ENCODE data around the gene VGLL2. TPM values are rescaled to one million over a fixed set of nuclear protein-coding genes. Genes with fewer than 3 reads are reported as not detected.

VGLL2 gene
- total and polyA plus RNA-seq, 4 experiments from 2014 or later = not detected

DNA sequence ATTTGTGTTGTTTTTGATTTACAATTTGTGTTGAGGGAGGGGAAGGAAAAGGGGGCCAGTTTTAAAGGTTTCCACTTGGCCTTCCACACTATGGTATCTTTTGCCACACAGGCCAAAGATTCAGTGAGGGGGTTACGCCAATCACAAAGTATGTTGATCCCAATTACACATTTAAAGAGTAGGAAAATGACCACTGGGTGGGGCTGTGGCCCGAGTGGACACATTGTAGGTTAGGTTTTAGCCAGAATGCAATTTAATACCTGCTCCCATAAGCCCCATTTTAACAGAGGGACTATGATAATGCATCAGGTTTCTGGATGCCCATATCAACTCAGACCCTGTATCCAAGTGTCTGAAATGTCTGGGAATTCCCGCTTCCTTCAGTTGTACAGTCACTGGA lies 15.6 kb downstream of the VGLL2 start:
- Histone ChIP-seq H3K27me3 (ENCODE audit: insufficient read depth, low read length) (no peaks in the 10 kb centered on the region), H3K27ac (ENCODE audit: low read depth, low read length) (no peak overlapping the region), H3K36me3 (ENCODE audit: insufficient read depth, low read length) (no peaks in the 10 kb centered on the region), H3K4me1 (ENCODE audit: insufficient read depth, low read length) (no peaks in the 10 kb centered on the region), H3K9me3 (ENCODE audit: control insufficient read depth in 1 of 2, low read length in 2 of 2) (no peaks in the 10 kb centered on the region), H3K4me3 (ENCODE audit: low read length in 2 of 2) (no peak overlapping the region)
- no peak overlapping the region for H3K27ac Mint-ChIP-seq
- CTCF ChIA-PET (ENCODE audit: partially characterized antibody) = no interaction called here
- no peaks in the 10 kb centered on the region for H3K4me1 Mint-ChIP-seq
- no peak overlapping the region for H3K4me3 Mint-ChIP-seq
- no peaks in the 10 kb centered on the region for H3K36me3 Mint-ChIP-seq
- peaks cover 5 to 11% of the 10 kb centered on the region in 2 donors for H3K27me3 Mint-ChIP-seq
- no peaks in the 10 kb centered on the region for H3K9me3 Mint-ChIP-seq
- POLR2A ChIA-PET (ENCODE audit: partially characterized antibody) = no interaction called here
- DNase-seq = no peak
- intact Hi-C loops (cut with micrococcal nuclease) = no loop called here

DNA sequence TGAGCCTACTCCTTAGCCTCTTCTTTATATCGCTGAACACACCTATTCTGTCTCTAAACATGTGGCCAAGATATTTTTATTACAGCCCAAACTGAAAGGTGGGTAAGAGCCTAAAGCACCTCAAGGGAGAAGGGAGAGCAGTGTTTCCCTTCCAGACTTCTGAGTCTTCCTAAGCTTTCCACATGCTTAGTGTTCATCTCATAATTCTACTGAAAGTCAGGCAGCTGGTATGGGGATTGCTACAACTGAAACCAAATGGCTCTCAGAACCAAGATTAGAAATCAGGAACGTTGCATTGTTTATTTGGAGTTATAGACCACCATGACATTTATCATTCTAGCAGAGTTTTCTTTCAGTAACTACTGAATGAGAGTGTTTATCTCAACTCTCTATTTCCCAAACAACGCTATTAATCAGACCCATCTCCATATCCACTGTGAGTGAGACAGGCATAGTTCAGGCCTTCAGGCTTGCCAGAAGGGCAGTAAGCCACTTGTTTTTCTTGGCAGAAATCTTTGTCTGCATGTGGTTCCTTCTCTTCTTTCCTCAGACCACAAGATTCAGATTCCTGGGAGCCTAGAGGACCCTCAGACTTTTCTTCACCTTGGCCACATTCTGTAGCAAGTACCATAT lies 22.8 kb downstream of the VGLL2 start:
- POLR2A ChIA-PET (ENCODE audit: partially characterized antibody) = no interaction called here
- no peaks in the 10 kb centered on the region for H3K4me1 ChIP-seq (ENCODE audit: insufficient read depth, low read length)
- no peaks in the 10 kb centered on the region for H3K27me3 ChIP-seq (ENCODE audit: insufficient read depth, low read length)
- Mint-ChIP-seq H3K4me3 (no peak overlapping the region), H3K9me3 (peaks cover 0 to 8% (median 0%) of the 10 kb centered on the region in 8 donors), H3K27me3 (peaks cover 10 to 11% of the 10 kb centered on the region in 2 donors), H3K36me3 (no peaks in the 10 kb centered on the region), H3K4me1 (no peaks in the 10 kb centered on the region), H3K27ac (no peak overlapping the region)
- DNase-seq = no peak
- intact Hi-C loops (cut with micrococcal nuclease) = no loop called here
- CTCF ChIA-PET (ENCODE audit: partially characterized antibody) = no interaction called here
- H3K4me3 ChIP-seq (ENCODE audit: low read length in 2 of 2) = no peak overlapping the region
- no peaks in the 10 kb centered on the region for H3K36me3 ChIP-seq (ENCODE audit: insufficient read depth, low read length)
- no peak overlapping the region for H3K27ac ChIP-seq (ENCODE audit: low read depth, low read length)
- no peaks in the 10 kb centered on the region for H3K9me3 ChIP-seq (ENCODE audit: control insufficient read depth in 1 of 2, low read length in 2 of 2)

DNA sequence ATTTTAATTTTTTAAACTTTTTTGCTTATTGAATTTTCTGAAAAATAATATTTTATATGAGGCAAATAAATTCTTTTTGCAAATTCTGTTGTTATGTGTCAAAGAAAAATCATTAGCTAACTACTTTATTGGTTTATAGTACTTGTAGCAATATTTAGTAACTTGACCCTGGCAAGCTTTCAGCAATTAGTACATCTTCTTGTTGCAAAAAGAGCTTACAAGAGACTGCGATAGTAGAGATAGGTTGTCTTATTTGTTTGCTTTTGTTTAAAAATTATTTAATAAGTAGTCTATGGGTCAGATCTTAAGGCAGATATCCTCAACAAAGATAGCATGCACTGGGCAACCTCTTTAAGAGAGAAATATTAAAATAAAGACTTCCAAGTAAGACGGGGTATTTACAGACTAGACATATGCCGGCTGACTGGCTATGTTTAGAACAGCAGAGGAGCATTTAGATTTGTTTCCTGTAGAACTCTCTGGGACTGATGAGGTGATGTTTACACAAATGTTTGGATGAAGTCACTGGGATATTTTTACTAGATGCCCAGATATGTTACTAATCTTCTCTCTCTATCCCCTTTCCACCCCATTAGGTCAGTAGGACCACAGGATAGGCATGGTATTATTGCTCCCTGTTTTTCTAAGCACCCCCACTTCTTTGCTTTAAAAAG lies 25.0 kb downstream of the VGLL2 start:
- Mint-ChIP-seq H3K36me3 (no peaks in the 10 kb centered on the region), H3K27me3 (peaks cover 15 to 16% of the 10 kb centered on the region in 2 donors), H3K9me3 (peaks cover 0 to 8% (median 2%) of the 10 kb centered on the region in 8 donors), H3K27ac (no peak overlapping the region), H3K4me3 (no peak overlapping the region), H3K4me1 (no peaks in the 10 kb centered on the region)
- no peak overlapping the region for H3K27ac ChIP-seq (ENCODE audit: low read depth, low read length)
- H3K4me1 ChIP-seq (ENCODE audit: insufficient read depth, low read length) = no peaks in the 10 kb centered on the region
- no peaks in the 10 kb centered on the region for H3K36me3 ChIP-seq (ENCODE audit: insufficient read depth, low read length)
- H3K27me3 ChIP-seq (ENCODE audit: insufficient read depth, low read length) = no peaks in the 10 kb centered on the region
- no peak overlapping the region for H3K4me3 ChIP-seq (ENCODE audit: low read length in 2 of 2)
- no peaks in the 10 kb centered on the region for H3K9me3 ChIP-seq (ENCODE audit: control insufficient read depth in 1 of 2, low read length in 2 of 2)
- no peak for DNase-seq
- ChIA-PET POLR2A (ENCODE audit: partially characterized antibody) (no interaction called here), CTCF (ENCODE audit: partially characterized antibody) (interaction anchor here (1.5 kb wide), 1 partner anchor 11 kb away, joined by 3 read pairs; no protein-coding TSS in a partner anchor)
- intact Hi-C loops (cut with micrococcal nuclease) = no loop called here

DNA sequence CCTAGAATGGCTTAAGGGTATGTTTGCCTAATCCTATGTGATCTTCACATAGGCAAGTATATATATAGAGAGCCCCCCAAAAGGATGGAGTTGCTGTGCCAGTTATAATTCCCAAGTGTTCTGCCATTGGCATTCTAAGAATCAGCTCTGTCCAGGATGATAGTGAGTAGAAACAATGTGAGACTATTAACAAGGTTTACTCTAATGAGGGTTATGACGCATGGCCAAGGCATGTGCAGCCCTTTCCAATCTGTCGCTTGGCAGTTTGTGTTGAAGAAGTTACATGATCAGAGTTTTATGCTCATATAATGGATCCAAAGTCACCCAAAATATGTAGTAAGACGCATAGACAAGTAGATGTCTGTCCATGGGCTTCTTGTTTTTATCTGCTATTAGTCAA lies 33.6 kb downstream of the VGLL2 start:
- intact Hi-C loops (cut with micrococcal nuclease) = no loop called here
- Mint-ChIP-seq H3K27ac (no peak overlapping the region), H3K9me3 (no peaks in the 10 kb centered on the region), H3K27me3 (peaks cover 2% of the 10 kb centered on the region in 2 donors), H3K4me1 (no peaks in the 10 kb centered on the region), H3K4me3 (no peak overlapping the region), H3K36me3 (no peaks in the 10 kb centered on the region)
- Histone ChIP-seq H3K4me3 (ENCODE audit: low read length in 2 of 2) (no peak overlapping the region), H3K27ac (ENCODE audit: low read depth, low read length) (no peak overlapping the region), H3K27me3 (ENCODE audit: insufficient read depth, low read length) (no peaks in the 10 kb centered on the region), H3K4me1 (ENCODE audit: insufficient read depth, low read length) (no peaks in the 10 kb centered on the region), H3K9me3 (ENCODE audit: control insufficient read depth in 1 of 2, low read length in 2 of 2) (no peaks in the 10 kb centered on the region), H3K36me3 (ENCODE audit: insufficient read depth, low read length) (no peaks in the 10 kb centered on the region)
- no peak for DNase-seq
- POLR2A ChIA-PET (ENCODE audit: partially characterized antibody) = no interaction called here
- CTCF ChIA-PET (ENCODE audit: partially characterized antibody) = no interaction called here

DNA sequence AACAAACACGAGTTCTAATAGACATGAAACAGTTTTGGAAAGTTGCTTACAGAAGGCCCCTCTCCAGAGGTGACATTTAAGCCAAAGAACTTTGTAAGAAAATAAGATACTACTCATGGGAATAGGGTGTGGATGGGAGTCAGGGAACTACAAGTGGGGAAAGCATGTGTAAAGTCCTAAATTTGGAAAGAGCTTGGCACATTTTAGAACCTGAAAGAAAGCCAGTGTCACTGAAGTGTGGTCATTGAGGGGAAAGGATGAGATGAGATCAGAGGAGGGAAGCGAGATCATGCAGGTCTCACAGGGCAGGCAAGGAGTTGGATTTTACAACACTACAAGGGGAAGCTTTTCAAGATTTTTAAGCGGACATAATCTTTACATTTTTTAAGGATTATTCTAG lies 38.0 kb downstream of the VGLL2 start:
- intact Hi-C loops (cut with micrococcal nuclease) = no loop called here
- ChIA-PET CTCF (ENCODE audit: partially characterized antibody) (interaction anchor here (1.4 kb wide), 1 partner anchor 13 kb away, joined by 3 read pairs; no protein-coding TSS in a partner anchor), POLR2A (ENCODE audit: partially characterized antibody) (no interaction called here)
- Mint-ChIP-seq H3K36me3 (no peaks in the 10 kb centered on the region), H3K4me3 (no peak overlapping the region), H3K9me3 (peaks cover 0 to 1% (median 0%) of the 10 kb centered on the region in 8 donors), H3K4me1 (no peaks in the 10 kb centered on the region), H3K27me3 (peaks cover 0 to 4% of the 10 kb centered on the region in 2 donors), H3K27ac (no peak overlapping the region)
- no peak for DNase-seq
- H3K9me3 ChIP-seq (ENCODE audit: control insufficient read depth in 1 of 2, low read length in 2 of 2) = no peaks in the 10 kb centered on the region
- H3K27me3 ChIP-seq (ENCODE audit: insufficient read depth, low read length) = no peaks in the 10 kb centered on the region
- no peaks in the 10 kb centered on the region for H3K4me1 ChIP-seq (ENCODE audit: insufficient read depth, low read length)
- H3K4me3 ChIP-seq (ENCODE audit: low read length in 2 of 2) = no peak overlapping the region
- no peaks in the 10 kb centered on the region for H3K36me3 ChIP-seq (ENCODE audit: insufficient read depth, low read length)
- H3K27ac ChIP-seq (ENCODE audit: low read depth, low read length) = no peak overlapping the region

DNA sequence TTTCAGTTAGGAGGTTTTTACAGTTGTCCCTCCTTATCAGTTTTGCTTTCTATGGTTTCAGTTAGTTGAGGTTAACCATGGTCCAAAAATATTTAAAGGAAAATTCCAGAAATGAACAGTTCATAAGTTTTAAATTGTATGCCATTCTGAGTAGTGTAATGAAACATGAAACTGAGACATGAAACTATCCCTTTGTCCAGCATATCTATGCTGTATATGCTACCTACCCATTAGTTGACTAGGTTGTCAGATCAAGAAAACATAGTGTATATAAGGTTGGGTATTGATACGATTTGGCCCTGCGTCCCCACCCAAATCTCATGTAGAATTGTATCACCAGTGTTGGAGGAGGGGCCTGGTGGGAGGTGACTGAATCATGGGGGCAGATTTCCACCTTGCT lies 39.1 kb downstream of the VGLL2 start:
- DNase-seq = no peak
- H3K36me3 ChIP-seq (ENCODE audit: insufficient read depth, low read length) = no peaks in the 10 kb centered on the region
- no peak overlapping the region for H3K27ac Mint-ChIP-seq
- no peak overlapping the region for H3K4me3 Mint-ChIP-seq
- H3K4me1 ChIP-seq (ENCODE audit: insufficient read depth, low read length) = no peaks in the 10 kb centered on the region
- POLR2A ChIA-PET (ENCODE audit: partially characterized antibody) = no interaction called here
- no peaks in the 10 kb centered on the region for H3K27me3 ChIP-seq (ENCODE audit: insufficient read depth, low read length)
- no peaks in the 10 kb centered on the region for H3K36me3 Mint-ChIP-seq
- no peak overlapping the region for H3K4me3 ChIP-seq (ENCODE audit: low read length in 2 of 2)
- no peak overlapping the region for H3K27ac ChIP-seq (ENCODE audit: low read depth, low read length)
- H3K4me1 Mint-ChIP-seq = no peaks in the 10 kb centered on the region
- peaks cover 0 to 8% of the 10 kb centered on the region in 2 donors for H3K27me3 Mint-ChIP-seq
- no peaks in the 10 kb centered on the region for H3K9me3 ChIP-seq (ENCODE audit: control insufficient read depth in 1 of 2, low read length in 2 of 2)
- intact Hi-C loops (cut with micrococcal nuclease) = no loop called here
- peaks cover 0 to 1% (median 0%) of the 10 kb centered on the region in 8 donors for H3K9me3 Mint-ChIP-seq
- CTCF ChIA-PET (ENCODE audit: partially characterized antibody) = no interaction called here

DNA sequence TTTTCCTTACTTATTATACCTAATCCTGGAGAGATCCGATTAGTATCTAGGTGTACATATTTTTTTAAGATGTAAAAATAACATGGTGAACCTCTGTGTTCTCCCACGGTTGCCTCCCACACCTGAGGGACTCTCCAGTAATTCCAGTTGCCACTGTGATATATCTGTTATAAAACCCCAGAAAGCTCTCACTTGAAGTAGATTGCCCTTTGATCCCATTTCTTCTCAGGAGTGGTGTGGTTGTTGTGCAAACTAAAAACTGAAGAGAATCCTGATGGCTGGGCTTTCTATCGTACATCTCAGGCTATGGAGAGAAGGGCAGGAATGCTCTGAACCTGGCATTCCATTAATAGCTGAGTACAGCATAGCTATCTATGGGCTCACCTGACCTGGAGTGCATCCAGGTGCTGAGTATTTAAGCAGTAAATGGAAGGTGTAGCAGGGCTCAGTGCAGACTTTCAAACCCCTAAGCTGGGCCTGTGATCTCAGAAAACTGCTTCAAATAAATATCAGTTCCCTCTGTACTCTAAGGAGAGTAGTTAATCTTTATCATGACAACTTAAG lies 41.0 kb downstream of the VGLL2 start:
- peaks cover 0 to 1% (median 0%) of the 10 kb centered on the region in 8 donors for H3K9me3 Mint-ChIP-seq
- DNase-seq = no peak

More for the DNA sequence above, 41.0 kb downstream of the VGLL2 start:
- H3K4me3 ChIP-seq (ENCODE audit: low read length in 2 of 2) = no peak overlapping the region
- H3K27me3 Mint-ChIP-seq = peaks cover 0 to 11% of the 10 kb centered on the region in 2 donors
- ChIA-PET CTCF (ENCODE audit: partially characterized antibody) (no interaction called here), POLR2A (ENCODE audit: partially characterized antibody) (no interaction called here)
- no peak overlapping the region for H3K27ac ChIP-seq (ENCODE audit: low read depth, low read length)
- no peak overlapping the region for H3K4me3 Mint-ChIP-seq
- no peaks in the 10 kb centered on the region for H3K4me1 Mint-ChIP-seq
- H3K9me3 ChIP-seq (ENCODE audit: control insufficient read depth in 1 of 2, low read length in 2 of 2) = no peaks in the 10 kb centered on the region
- H3K27me3 ChIP-seq (ENCODE audit: insufficient read depth, low read length) = no peaks in the 10 kb centered on the region
- intact Hi-C loops (cut with micrococcal nuclease) = no loop called here
- no peaks in the 10 kb centered on the region for H3K4me1 ChIP-seq (ENCODE audit: insufficient read depth, low read length)
- no peaks in the 10 kb centered on the region for H3K36me3 Mint-ChIP-seq
- H3K27ac Mint-ChIP-seq = no peak overlapping the region
- H3K36me3 ChIP-seq (ENCODE audit: insufficient read depth, low read length) = no peaks in the 10 kb centered on the region

Data from CD4-positive, alpha-beta memory T cell (primary cell).